ENCODE results near the gene ZBTB46.

ZBTB46 gene

DNA sequence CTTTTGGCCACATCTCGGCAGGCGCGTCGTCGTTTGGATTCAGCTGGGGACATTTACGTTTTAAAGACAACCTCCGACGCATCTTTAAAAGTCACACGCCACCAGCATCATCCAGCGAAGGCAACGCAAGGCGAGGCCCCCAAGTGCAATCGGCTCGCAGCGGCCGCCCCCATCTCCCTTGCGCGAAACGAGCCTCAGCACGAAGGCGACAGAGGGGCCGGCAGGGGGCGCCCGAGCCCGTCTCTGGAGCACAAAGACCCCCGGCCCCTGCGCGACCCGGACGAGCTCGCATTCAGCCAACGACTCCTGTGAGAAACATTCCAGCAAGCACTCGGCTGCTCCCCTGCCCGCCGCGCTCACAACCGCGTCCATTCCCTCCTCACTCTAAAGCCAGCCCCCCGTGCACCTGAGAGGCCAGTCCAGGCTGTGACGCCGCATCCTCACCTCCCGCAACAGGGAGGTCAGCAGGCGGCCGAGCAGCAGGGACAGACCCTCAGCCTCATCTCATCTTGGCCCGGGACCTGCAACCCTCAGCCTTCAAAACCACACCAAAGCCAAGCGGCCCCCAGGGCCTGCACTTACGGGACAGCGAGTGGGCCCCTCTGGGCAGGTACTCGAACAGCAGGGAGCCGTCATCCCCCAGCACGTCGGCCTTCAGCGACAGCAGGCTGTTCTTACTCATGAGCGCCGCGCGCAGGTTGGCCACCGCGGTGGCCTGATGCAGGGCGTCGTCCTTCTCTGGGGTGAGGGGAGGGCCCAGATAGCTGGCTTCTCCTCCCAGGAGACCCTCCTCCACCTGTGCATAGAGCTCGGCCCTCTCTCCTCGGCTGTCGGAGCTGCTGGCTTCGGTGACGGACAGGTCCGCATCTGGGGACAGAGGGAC, 55.7 kb downstream of the ZBTB46 start:
- Histone ChIP-seq H3K27ac (no peak overlapping the region), H3K4me3 (no peak overlapping the region)

DNA sequence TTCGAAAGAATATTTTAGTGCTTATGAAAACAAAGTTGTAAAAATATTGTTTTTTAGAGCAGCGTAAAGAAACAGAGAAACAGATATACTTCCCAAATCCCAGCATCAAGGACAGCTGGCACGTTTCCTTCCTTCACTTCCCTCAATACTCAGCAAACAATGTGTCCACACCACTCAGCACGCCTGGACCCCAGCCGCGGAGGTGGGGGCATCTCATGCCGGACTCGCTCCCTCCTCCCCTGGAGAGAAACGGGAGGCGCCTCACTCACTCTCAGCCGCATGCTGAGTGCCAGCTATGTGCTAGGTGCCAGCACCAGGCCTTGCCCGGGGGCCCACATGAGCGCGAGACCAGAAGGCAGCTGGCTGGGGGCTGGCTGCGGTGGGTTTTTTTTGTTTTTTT, 56.8 kb downstream of the ZBTB46 start:
- Histone ChIP-seq H3K4me3 (no peak overlapping the region), H3K27ac (peak overlapping the region in 1 of 21 experiments; percentile 45)

DNA sequence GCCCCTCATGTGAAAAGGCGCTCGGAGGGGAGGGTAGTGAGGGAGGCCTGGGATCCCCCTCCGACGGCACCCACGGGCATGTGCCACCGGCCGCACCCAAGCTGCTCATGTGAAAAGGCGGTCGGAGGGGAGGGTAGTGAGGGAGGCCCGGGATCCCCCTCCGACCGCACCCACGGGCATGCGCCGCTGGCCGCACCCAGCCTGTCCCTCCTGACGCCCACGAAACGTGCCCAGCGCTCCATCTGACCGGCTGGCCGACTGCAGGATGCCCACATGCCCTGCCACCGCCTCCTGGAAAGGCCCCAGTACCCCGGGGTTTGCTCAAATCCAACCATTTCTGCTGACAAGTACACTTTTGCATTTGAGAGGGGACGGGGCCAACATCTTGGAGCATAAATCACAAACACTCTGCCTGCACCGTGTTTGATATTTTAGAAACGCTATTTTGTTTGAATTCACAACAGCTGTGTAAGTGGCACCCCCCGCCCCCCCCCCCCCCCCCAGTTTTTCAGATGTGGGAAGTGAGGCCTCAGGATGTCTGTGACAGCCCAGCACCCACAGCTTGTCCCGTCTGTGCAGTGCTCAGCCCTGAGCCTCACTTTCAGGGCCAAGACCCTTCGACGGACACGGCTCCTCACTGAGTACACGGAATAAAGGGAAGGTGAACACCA, 57.4 kb downstream of the ZBTB46 start:
- H3K27ac ChIP-seq: no peak overlapping the region
- no peak overlapping the region for H3K4me3 ChIP-seq

DNA sequence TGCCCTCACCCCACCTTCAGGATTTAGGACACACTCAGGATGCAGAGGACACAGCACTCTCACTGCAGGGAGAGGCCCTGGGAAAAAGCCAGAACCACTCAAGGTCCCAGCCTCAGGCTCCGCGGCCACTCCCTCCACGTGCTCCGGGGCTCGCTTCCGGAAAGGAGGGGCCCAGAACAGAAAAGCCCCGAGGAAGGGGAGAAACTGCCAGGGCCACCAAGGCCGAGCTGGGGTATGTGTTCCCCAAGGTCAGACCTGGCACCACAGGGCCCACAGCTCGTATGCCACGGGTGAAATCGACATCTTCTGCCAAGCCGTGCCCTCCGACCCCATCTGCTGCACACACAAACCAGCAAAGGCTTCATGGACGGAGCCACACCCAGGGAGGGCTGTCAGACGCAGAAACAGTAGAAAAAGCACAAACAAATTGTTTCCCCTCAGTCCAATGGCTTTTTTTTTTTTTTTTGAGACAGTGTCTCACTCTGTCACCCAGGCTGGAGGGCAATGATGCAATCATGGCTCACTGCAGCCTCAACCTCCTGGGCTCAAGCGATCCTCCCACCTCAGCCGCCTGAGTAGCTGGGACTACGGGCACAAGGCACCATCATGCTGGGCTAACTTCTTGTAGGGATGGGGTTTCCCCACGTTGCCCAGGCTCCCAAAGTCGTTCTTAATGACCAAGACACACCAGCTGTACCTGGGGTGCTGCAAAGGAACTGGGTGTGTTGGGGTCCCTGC, 58.1 kb downstream of the ZBTB46 start:
- no peak overlapping the region for H3K4me3 ChIP-seq
- no peak overlapping the region for H3K27ac ChIP-seq

DNA sequence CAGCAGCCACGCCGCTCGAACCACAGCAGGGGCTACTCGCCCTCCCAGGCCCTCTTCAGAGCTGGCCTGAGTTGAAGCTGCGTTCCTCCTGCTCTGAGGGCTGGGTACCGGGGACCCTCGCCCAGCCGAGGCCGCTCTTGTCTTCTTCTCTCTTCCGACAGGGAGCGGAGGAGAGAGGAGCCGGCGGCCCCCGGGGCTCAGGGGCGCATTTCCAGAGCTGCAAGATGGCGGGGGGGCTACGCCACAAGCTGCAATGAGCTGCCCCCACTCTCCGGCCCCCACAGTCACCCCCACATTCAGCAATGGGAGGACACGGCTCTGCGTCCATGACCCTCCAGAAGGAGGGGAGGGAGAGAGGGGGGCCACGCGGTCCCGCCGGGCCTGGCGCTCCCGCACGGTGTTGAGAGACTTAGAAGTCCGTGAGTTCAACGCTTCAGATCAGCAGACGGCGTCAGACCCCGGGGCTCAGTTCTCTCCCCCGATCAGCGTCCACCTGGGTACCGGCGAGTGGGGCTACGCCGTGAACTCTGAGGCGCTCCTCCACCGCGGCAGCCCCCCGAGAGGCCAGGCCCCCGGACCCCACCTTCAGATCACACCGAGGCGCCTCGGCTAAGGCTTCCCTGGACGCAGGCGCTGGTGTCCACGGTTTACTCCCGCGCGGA, 59.9 kb downstream of the ZBTB46 start:
- no peak overlapping the region for H3K4me3 ChIP-seq
- no peak overlapping the region for H3K27ac ChIP-seq

DNA sequence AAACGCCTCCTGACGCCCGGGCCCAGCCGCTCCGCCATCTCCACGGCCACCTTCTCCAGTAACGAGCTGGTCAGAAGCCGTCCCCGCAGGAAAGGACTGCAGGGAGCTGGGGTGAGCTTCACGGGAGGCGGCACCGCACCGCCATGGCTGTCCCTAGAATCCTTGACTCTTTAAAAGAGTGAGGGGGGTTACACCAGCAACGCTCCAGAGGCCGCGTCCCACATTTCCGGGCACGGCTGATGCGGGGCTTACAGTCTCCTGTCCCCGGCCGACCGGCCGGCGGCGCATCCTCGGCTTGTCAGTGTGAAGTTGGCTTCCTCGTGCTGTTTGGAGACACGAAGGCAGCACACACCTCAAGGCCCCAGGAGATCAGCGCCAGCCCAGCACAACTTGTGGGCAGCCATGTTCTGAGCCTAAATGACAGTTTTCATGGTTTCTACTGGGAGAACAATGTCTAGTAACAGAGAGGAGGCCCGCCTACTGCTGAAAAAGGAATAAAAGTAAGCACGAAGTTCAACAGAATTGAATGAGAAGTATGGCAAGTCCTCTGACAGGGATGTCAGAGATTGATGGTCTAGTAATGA, 61.1 kb downstream of the ZBTB46 start:
- Histone ChIP-seq H3K4me3 (no peak overlapping the region), H3K27ac (no peak overlapping the region)

DNA sequence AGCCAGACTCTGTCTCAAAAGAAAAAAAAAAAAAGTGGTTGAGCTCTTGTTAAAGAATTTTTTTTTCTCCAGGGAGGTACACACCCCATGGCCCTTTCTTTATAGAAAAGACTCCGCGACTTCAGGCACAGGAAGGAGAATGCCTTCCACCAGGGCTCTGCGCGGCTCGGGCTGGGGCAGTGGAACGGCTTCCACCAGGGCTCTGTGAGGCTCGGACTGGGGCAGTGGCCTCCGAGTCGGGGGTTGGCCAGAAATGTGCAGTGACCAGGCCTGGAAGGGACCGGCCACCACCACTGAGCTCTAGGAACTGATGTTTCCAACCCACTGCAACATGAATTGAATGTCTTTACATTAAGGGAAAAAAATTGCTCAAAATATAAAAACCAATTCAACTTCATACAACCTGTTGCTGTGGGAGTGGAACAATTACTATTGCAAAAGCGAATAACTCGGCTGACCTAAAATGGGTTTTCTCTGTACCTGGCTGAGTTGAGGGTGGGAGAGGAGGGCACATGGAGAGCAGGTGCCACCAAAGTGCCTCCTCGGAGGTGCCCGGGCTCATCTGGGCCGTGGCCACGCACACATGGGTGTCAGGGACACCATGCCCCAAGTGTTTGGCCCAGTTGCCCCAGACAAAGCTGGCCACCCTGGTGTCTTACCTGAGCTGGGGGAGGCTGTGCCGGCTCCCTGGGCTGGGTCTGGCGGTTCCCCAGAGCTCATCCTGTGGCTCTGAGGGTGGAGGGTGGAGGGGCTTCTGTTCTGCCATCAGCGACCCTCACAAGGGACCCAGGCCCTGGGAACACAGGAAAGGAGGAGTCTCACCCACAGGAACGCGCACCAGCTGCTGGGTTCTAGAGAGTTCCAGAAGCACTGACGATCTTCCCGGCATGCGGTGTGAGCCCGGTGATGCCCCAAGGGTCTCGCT, 62.2 kb downstream of the ZBTB46 start:
- no peak overlapping the region for H3K27ac ChIP-seq
- no peak overlapping the region for H3K4me3 ChIP-seq

DNA sequence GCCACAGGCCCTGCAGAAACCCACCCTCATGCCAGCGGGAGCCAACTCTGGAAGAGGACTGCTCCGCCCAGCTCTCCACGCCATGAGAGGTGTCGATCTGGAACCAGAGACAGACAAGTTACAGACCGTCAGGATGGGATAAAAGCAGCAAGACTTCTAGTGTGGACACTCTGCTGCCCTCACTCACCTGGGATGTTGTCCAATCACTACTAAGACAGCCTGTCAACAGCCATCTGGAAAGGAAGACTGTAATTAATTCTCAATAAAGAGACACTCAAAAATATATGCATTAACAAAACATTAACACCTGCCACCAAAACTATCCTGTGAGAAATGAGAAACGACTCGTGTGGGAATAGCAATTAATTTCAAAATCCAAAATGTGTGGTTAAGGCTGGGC, 63.2 kb downstream of the ZBTB46 start:
- H3K4me3 ChIP-seq: no peak overlapping the region
- H3K27ac ChIP-seq: no peak overlapping the region

DNA sequence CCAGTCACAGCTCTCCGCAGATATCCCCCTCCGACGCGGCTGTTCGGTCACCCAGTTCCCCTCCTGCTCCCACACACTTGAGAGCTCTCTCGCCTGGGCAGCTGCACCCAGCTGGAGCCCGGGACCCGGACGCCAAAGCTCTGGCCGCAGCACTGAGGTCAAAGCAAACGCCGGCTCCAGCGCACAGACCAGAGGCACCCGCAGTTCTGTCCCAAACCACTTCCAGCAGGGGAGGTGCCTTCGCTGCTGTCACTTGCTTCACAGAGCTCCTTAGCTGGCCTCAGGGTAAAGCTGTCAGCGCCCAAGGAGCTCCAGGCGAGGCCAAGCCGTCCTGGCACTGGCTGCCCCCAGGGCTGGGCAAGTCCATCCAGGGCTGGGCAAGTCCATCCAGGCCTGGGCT, 63.6 kb downstream of the ZBTB46 start:
- Histone ChIP-seq H3K27ac (no peak overlapping the region), H3K4me3 (no peak overlapping the region)

DNA sequence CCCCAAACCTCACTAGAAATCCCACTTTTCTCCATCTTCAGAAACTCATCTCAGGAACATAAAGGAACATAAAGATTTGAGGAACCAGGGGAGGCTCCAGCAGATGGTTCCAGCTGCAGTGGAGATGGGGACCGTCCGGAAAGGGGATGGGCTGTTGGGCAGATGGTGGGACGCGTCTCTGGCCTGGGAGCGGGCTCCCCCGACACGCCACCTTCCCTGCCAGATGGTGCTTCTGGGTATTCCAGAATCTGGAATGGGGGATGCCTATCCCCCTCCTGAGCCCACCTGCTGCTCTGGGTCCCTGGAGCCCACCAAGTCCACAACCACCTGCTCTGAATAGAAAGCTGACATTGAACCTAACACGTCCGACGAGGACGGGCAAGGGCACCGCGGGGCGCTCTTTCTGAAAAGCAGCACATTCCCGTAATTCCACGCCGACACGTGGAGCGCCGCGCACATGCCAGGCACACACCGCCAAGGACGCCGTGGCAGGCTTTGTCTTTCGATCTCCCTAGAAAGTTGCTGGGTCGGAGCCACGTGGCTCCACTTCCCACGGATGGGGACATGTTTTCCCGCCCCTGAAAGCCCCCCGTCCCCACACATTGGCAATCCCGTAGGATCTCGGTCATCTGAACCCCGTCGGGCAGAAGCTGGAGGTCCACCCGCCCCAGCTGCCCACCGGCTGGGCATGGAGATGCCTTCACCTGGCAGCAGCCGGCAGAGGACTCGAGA, 64.2 kb downstream of the ZBTB46 start:
- Histone ChIP-seq H3K4me3 (no peak overlapping the region), H3K27ac (no peak overlapping the region)

DNA sequence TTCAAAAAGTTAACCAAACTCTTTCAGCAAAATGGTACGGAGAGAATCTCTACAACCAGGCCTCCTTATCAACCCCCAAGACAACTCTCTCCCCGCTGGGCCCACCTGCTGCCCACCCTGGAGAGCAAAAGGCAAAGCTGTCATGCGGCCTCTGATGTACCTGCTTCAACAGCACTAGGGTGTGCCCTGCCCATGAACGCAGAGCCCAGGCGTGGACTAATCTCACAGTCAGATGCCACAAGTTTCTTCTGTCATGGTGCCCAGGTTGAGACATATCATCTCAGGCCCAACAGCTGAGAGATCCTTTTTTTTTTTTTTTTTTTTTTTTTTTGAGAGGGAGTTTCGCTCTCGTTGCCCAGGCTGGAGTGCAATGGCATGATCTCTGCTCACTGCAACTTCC, 65.2 kb downstream of the ZBTB46 start:
- Histone ChIP-seq H3K4me3 (no peak overlapping the region), H3K27ac (no peak overlapping the region)

DNA sequence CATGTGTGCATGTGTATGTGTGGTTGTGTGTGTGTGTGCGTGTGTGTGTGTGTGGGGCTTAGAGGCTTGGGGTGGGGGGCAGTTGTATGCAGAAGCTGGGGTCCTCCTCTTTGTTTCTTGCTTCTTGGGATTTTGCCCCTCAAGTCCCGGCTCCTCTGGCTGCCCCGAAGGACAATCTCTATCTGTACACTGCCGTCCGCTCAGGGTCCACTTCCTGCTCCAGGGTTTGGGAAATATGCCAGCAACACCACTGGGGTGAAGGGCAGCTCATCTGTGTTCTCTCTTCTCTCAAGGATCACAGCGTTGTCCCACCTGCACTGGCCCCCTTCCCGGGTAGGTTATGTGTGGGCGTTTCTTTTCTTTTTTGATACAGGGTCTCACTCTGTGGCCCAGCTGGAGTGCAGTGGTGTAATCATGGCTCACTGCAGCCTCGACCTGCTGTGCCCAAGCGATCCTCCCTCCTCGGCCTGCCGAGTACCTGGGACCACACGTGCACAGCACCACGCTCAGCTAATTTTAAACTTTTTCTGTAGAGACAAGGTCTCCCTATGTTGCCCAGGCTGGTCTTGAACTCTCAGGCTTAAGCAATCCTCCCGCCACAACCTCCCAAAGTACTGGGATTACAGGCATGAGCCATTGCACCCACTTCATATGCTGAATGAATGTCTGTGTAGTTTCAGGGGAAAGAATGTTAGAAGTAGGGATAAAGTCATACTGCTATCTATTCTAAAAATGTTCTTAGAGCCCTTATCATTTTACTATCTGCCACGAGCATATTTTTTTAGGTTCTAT, 65.8 kb downstream of the ZBTB46 start:
- no peak overlapping the region for H3K27ac ChIP-seq
- H3K4me3 ChIP-seq: no peak overlapping the region

DNA sequence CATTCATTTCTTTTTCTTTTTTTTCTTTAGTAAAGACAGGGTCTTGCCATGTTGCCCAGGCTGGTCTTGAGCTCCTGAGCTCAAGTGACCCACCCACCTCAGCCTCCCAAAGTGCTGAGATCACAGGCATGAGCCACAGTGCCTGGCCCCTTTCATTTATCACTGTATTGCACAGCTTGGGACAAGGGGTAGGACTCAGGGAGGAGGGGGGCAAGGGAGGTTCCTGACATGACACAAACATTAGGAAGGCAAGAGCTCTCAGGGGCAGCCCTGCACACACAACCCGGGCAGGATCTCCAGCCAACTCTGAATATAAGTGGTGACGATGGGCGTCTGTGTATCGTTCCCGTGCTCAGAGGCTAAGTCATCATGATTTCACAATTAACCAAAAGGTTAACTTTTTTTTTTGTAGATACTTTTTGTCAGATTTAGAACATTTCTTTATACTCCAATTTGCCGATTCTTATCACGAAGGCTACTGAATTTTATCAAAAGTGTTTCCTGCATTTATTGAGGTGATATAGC, 71.6 kb downstream of the ZBTB46 start:
- no peak overlapping the region for H3K27ac ChIP-seq
- H3K4me3 ChIP-seq: no peak overlapping the region

DNA sequence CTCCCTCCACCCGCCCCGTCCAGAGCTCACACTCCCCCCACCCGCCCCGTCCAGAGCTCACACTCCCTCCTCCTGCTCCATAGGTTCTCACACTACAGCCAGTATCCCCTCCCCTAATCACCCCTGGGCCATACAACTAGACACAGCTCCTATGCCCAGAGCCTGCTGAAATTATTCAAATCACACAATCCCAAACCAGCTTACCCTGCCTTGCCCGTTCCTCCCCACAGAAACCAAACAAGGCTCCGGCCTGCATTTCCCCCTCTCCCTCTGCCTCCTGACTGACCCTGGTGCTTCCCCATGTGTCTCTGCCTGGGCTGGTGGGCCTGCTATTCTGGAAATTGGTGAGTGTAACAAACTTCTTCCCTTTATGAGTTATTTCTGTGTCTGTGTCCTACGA, 72.9 kb downstream of the ZBTB46 start:
- H3K27ac ChIP-seq: no peak overlapping the region
- H3K4me3 ChIP-seq: no peak overlapping the region

DNA sequence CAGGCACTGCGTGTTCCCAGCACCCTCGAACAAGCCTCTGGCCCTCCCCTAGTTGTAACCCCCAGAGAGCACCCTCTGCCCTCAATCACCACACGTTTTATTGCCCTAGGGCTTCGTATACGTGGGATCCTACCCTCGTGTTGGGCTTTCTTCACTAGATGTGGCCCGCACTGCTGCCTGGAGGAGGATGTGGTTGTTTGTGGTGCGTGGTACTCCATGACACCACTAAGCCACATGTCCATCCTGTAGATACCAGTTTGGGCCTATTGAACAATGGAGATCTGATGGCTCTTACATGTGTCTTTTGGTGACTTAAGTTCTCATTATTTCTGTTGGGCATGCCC, 74.4 kb downstream of the ZBTB46 start:
- H3K27ac ChIP-seq: no peak overlapping the region
- H3K4me3 ChIP-seq: no peak overlapping the region

DNA sequence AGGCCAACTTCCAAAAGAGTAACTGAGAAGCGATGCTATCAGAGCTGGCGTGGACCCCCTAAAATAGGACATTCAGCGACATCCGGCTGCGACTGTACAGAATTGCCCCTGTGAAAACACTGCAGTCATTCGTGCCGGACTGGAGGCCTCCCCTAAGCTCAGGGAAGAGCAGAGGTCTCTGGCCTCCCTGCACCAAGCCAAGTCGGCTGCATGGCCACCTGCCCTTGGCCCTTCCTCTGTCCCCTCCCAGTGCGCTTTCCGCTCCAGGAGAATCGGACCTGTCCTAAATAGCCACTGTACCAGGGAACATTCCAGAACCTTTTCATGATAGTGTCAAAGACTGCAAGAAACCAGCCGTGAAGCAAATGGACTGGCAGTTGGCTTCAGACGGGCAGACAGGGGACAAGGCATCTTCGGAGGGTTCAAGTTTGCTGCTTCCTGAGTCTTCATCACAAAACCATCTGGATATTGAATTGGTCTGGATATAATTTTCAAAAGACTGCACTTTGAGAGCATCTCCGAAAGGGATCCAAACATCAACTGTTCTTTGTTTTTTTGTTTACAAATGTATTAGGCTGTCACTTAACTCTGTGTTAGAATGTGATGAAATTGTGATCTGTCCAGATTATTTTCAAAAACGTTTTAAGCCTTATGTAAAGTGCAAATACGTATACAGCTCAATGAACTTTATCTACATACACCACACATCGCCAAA, 75.0 kb downstream of the ZBTB46 start:
- Histone ChIP-seq H3K4me3 (no peak overlapping the region), H3K27ac (no peak overlapping the region)

DNA sequence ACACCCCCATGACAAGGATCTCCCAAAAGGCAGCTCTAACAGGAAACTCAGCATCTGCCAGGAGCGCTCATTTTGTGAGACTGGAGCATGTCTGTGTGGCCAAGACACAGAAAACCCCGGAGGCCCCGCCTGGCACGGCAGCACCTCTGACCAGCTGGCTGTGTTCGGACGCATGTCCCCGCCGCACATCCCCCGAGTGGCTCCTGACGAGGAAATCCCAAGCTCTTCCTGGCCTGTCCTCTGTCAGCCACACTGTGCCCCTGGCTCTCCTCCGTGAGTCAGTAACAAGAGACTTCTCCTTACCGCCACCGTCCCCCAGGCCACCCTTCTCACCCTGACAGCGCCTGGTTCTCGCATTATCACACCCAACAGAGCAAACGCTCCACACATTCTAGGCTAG, 77.1 kb downstream of the ZBTB46 start:
- Histone ChIP-seq H3K4me3 (no peak overlapping the region), H3K27ac (no peak overlapping the region)
